Tibial nerve (tissue), 4 donors: ENCODE measurements around the gene TMEM47. TPM values are rescaled to one million over a fixed set of nuclear protein-coding genes. Genes with fewer than 3 reads are reported as not detected.

Source experiments
- DNase-seq, 2 donors: peaks; one replicate each; pipeline ENCODE4 v3.0.0-alpha.2; 2019; ENCODE audit warnings: low spot score in 2 of 2
- H3K27ac ChIP-seq, 4 donors: fragments of 200-600 bp; sonication (generic) in 3 of 4; one replicate each; pipeline ENCODE4 v1.5.1; 2017 to 2019; ENCODE audit warnings: mild to moderate bottlenecking in 1 of 4
- H3K27me3 ChIP-seq, 2 donors: fragments of 200-600 bp; sonication (generic) in 1 of 2; one replicate each; pipeline versions ENCODE4 v1.5.1 to v1.6.0; 2017 to 2019
- H3K36me3 ChIP-seq, 3 donors: fragments of 200-600 bp; sonication (generic); one replicate each; pipeline ENCODE4 v1.5.1; 2018 to 2019
- H3K4me1 ChIP-seq, 4 donors: fragments of 200-600 bp; sonication (generic) in 3 of 4; one replicate each; pipeline ENCODE4 v1.5.1; 2017 to 2019
- H3K4me3 ChIP-seq, 4 donors: fragments of 200-600 bp; sonication (generic) in 3 of 4; one replicate each; pipeline ENCODE4 v1.5.1; 2017 to 2019; ENCODE audit warnings: mild to moderate bottlenecking in 1 of 4, moderate library complexity in 1 of 4
- H3K9me3 ChIP-seq, 4 donors: fragments of 200-600 bp; sonication (generic) in 3 of 4; one replicate each; pipeline ENCODE4 v1.5.1; 2017 to 2019
- EP300 ChIP-seq, 2 donors: sonication (generic); formaldehyde crosslinking; IDR thresholded peaks; one replicate each; pipeline ENCODE4 v1.6.1; 2017; ENCODE audit warnings: antibody characterized with exemption in 2 of 2, mild to moderate bottlenecking in 1 of 2
- POLR2A ChIP-seq, 2 donors: fragments of 450-650 bp; IDR thresholded peaks; one replicate each; pipeline ENCODE4 v1.6.1; 2017; ENCODE audit warnings: antibody characterized with exemption in 2 of 2, mild to moderate bottlenecking in 2 of 2, moderate library complexity in 2 of 2
- WGBS, 2 donors: methylation state at CpG; one replicate each; pipeline ENCODE4 v1.1.5; 2018; 5-methylcytosine and 5-hydroxymethylcytosine counted together
- total RNA-seq, 4 donors: library from RNA; depleted of rRNA; stranded (reverse); fragments of >200 nt; gene quantifications; one replicate each; pipeline ENCODE4 v1.1.0, GENCODE V29; 2016
- TF ChIP-seq, protein P1 (sequence below), 5 experiments: fragments of 200-600 bp in 3 of 5; fragments of 450-650 bp in 2 of 5; sonication (generic) in 3 of 5; IDR thresholded peaks; one replicate each; pipeline ENCODE4 v1.5.1; 2016 to 2019; ENCODE audit warnings: antibody characterized with exemption in 5 of 5, mild to moderate bottlenecking in 3 of 5, moderate library complexity in 2 of 5

Gene TMEM47
- total RNA-seq, 4 donors from 2014 or later: 24.3 to 46.0 (median 29.8) TPM

- Histone ChIP-seq H3K9me3 (no peaks in the 10 kb centered on the region), H3K36me3 (no peaks in the 10 kb centered on the region), H3K27ac (peak overlapping the region in 2 of 4 donors; percentile 41 to 57), H3K27me3 (no peaks in the 10 kb centered on the region), H3K4me1 (no peaks in the 10 kb centered on the region), H3K4me3 (peak overlapping the region in 2 of 4 donors; percentile 5 to 76)
- DNase-seq: no peak
- 65 to 79% methylated on average over 6 of the region's 6 CpGs for WGBS, 2 donors
- TF ChIP-seq, protein P1, sequence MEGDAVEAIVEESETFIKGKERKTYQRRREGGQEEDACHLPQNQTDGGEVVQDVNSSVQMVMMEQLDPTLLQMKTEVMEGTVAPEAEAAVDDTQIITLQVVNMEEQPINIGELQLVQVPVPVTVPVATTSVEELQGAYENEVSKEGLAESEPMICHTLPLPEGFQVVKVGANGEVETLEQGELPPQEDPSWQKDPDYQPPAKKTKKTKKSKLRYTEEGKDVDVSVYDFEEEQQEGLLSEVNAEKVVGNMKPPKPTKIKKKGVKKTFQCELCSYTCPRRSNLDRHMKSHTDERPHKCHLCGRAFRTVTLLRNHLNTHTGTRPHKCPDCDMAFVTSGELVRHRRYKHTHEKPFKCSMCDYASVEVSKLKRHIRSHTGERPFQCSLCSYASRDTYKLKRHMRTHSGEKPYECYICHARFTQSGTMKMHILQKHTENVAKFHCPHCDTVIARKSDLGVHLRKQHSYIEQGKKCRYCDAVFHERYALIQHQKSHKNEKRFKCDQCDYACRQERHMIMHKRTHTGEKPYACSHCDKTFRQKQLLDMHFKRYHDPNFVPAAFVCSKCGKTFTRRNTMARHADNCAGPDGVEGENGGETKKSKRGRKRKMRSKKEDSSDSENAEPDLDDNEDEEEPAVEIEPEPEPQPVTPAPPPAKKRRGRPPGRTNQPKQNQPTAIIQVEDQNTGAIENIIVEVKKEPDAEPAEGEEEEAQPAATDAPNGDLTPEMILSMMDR (IDR thresholded peaks at IDR 0.05): no peak
- TF ChIP-seq POLR2A (IDR thresholded peaks at IDR 0.05) (no peak), EP300 (IDR thresholded peaks at IDR 0.05) (no peak)
Observed at GRCh38 chrX:34653811-34654210, 3.3 kb downstream of the TMEM47 start.

DNA sequence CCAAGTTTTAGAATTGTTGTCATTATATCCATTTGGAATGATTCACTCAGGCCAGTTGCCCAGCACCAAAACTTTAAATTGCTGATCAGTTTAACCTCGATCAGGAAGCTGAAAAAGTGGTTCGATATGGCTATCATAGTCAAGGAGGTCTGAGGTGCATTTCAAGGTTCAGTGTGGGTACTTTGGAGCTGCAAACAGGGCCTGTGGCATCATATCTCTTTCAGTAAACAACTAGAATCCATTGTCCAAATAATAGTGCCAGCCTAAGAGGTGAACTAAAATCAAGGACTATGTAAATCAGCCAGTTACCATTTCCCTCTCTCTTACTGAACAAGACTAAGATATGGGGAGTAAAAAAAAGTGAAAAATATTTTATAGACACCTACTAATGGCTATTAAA lies 14.2 kb downstream of the TMEM47 start:
- Histone ChIP-seq H3K4me3 (no peak overlapping the region), H3K27ac (no peak overlapping the region), H3K27me3 (peaks cover 0 to 5% of the 10 kb centered on the region in 2 donors), H3K36me3 (no peaks in the 10 kb centered on the region), H3K4me1 (peaks cover 0 to 8% (median 0%) of the 10 kb centered on the region in 4 donors), H3K9me3 (no peaks in the 10 kb centered on the region)
- TF ChIP-seq EP300 (IDR thresholded peaks at IDR 0.05) (no peak), POLR2A (IDR thresholded peaks at IDR 0.05) (no peak)
- TF ChIP-seq, protein P1 (IDR thresholded peaks at IDR 0.05): no peak
- DNase-seq: no peak
- WGBS, 2 donors: 90% methylated on average over 2 of the region's 2 CpGs

DNA sequence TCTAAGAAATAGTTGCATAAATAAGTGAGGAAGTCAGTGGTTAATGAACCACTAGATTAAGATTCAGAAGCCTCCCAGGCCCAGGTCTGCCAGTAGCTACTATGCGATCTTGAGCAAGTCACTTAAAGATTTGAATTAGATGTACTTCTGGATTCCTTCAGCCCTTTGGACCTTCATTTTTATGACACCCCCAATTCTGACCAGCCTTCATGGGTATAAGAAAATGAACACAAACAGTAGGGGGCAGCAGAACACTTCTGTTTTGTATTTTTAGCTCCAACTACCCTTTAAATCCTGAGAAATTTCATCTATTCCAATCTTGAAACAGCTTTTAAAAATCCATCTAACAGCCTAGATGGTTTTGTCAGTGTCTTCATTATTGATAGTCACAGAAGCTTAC lies 19.0 kb downstream of the TMEM47 start:
- H3K9me3 ChIP-seq: no peaks in the 10 kb centered on the region
- TF ChIP-seq, protein P1 (IDR thresholded peaks at IDR 0.05): peak; percentile 15 to 54 (median 44)
- no peak for TF ChIP-seq POLR2A (IDR thresholded peaks at IDR 0.05)
- peaks cover 0 to 8% (median 0%) of the 10 kb centered on the region in 4 donors for H3K4me1 ChIP-seq
- WGBS, 2 donors: 49 to 77% methylated on average over 1 of the region's 1 CpG
- H3K4me3 ChIP-seq: no peak overlapping the region
- DNase-seq: peak in 1 of 2 donors; percentile 32
- H3K27me3 ChIP-seq: peaks cover 0 to 5% of the 10 kb centered on the region in 2 donors
- H3K27ac ChIP-seq: no peak overlapping the region
- H3K36me3 ChIP-seq: no peaks in the 10 kb centered on the region

DNA sequence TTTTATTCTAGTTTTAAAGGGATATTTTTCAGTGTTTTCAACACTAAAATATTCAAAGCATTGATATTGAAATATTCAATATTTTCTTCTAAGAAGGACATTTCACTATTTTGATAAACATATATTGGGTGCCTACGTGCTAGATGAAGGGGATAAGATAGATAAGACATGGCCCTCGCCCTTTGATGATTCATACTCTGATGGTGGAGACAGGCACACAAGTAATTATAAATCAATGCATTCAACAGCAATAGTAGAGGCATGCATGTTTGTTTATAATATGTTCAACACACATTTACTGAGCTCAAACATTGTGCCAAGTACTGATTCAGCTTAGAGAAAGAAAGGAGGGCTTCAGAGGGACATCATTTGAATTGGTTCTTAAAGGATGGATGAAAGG lies 22.7 kb downstream of the TMEM47 start:
- H3K4me1 ChIP-seq: peaks cover 0 to 12% (median 0%) of the 10 kb centered on the region in 4 donors
- no peaks in the 10 kb centered on the region for H3K9me3 ChIP-seq
- DNase-seq: no peak
- no peak for TF ChIP-seq EP300 (IDR thresholded peaks at IDR 0.05)
- TF ChIP-seq POLR2A (IDR thresholded peaks at IDR 0.05): no peak
- no peak overlapping the region for H3K27ac ChIP-seq
- H3K27me3 ChIP-seq: peaks cover 0 to 16% of the 10 kb centered on the region in 2 donors
- no peak overlapping the region for H3K4me3 ChIP-seq
- 41 to 42% methylated on average over 2 of the region's 2 CpGs for WGBS, 2 donors
- no peaks in the 10 kb centered on the region for H3K36me3 ChIP-seq

DNA sequence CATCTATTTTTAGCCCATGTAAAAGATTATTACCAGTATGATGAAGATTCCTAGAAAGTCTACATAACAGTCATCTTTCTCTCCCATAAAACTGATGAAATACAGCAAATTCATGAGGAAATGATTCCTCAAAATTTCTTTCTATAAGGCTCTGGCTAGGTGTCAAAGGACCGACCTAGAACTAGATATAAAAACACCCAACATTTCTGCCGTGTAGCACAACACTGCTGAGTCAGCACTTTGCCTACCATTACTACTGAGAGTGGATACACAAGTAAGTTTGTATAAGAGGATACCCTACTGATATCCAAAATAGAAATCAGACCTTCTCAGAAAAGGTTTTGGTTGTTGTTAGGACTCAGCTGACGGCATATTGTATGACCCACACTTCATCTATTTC lies 24.7 kb downstream of the TMEM47 start:
- Histone ChIP-seq H3K9me3 (no peaks in the 10 kb centered on the region), H3K4me1 (peaks cover 0 to 12% (median 0%) of the 10 kb centered on the region in 4 donors), H3K27ac (no peak overlapping the region), H3K27me3 (peaks cover 0 to 14% of the 10 kb centered on the region in 2 donors), H3K4me3 (no peak overlapping the region), H3K36me3 (no peaks in the 10 kb centered on the region)
- no peak for TF ChIP-seq EP300 (IDR thresholded peaks at IDR 0.05)
- TF ChIP-seq, protein P1 (IDR thresholded peaks at IDR 0.05): no peak
- TF ChIP-seq POLR2A (IDR thresholded peaks at IDR 0.05): no peak
- no peak for DNase-seq
- 41 to 59% methylated on average over 3 of the region's 3 CpGs for WGBS, 2 donors
